ENCODE measurements around the gene MTERF2. TPM values are rescaled to one million over a fixed set of nuclear protein-coding genes. Genes with fewer than 3 reads are reported as not detected.

The MTERF2 gene
- polyA plus RNA-seq, 4 donors, result 4.9 to 20.8 (median 13.5) TPM

- Histone ChIP-seq H3K4me3 (ENCODE audit: low read depth in 1 of 3, low read length in 3 of 3) (peak within 1 kb of the TSS; percentile 63 to 98 (median 95)), H3K36me3 (ENCODE audit: control insufficient read depth in 3 of 3, insufficient read depth in 2 of 3, low read depth in 1 of 3, low read length in 3 of 3) (peaks cover 0 to 3% (median 0%) of the 10 kb centered on the region in 3 donors), H3K27ac (ENCODE audit: low read depth in 1 of 3, low read length in 2 of 3) (peak within 1 kb of the TSS; percentile 91 to 99 (median 98)), H3K27me3 (ENCODE audit: control insufficient read depth in 3 of 3, insufficient read depth in 3 of 3, low read length in 3 of 3) (no peaks in the 10 kb centered on the region), H3K4me1 (ENCODE audit: control insufficient read depth in 3 of 3, insufficient read depth in 2 of 3, low read depth in 1 of 3, low read length in 2 of 3) (peaks cover 0 to 7% (median 0%) of the 10 kb centered on the region in 3 donors), H3K9me3 (ENCODE audit: control insufficient read depth in 2 of 2, insufficient read depth in 1 of 2, low read depth in 1 of 2, low read length in 1 of 2) (no peaks in the 10 kb centered on the region)
- WGBS, 3 donors, result 0 to 1% (median 1%) methylated on average over 54 to 88 of the region's 88 CpGs
- DNase-seq, result peak; percentile 78 to 95
- no peak for FAIRE-seq
Measured at GRCh38 chr12:106955377-106956047, 31.4 kb downstream of the MTERF2 start, which contains the start of gene TMEM263. TSS of gene TMEM263 (plus strand) at chr12:106955907. CDS start at chr12:106967117, 11,210 bp downstream.

- Histone ChIP-seq H3K27ac (ENCODE audit: low read depth in 1 of 3, low read length in 2 of 3) (peak overlapping the region; percentile 69 to 99 (median 98)), H3K4me1 (ENCODE audit: control insufficient read depth in 3 of 3, insufficient read depth in 2 of 3, low read depth in 1 of 3, low read length in 2 of 3) (peaks cover 0 to 7% (median 0%) of the 10 kb centered on the region in 3 donors), H3K9me3 (ENCODE audit: control insufficient read depth in 2 of 2, insufficient read depth in 1 of 2, low read depth in 1 of 2, low read length in 1 of 2) (no peaks in the 10 kb centered on the region), H3K36me3 (ENCODE audit: control insufficient read depth in 3 of 3, insufficient read depth in 2 of 3, low read depth in 1 of 3, low read length in 3 of 3) (peaks cover 0 to 3% (median 0%) of the 10 kb centered on the region in 3 donors), H3K4me3 (ENCODE audit: low read depth in 1 of 3, low read length in 3 of 3) (peak overlapping the region; percentile 63 to 98 (median 95)), H3K27me3 (ENCODE audit: control insufficient read depth in 3 of 3, insufficient read depth in 3 of 3, low read length in 3 of 3) (no peaks in the 10 kb centered on the region)
- DNase-seq (peak; percentile 24 to 30), FAIRE-seq (no peak)
- 16 to 37% (median 27%) methylated on average over 36 of the region's 36 CpGs for WGBS, 3 donors
Measured at GRCh38 chr12:106954462-106955376, 32.2 kb downstream of the MTERF2 start.

- peaks cover 0 to 7% (median 0%) of the 10 kb centered on the region in 3 donors for H3K4me1 ChIP-seq (ENCODE audit: control insufficient read depth in 3 of 3, insufficient read depth in 2 of 3, low read depth in 1 of 3, low read length in 2 of 3)
- WGBS, 3 donors, result 43 to 73% (median 52%) methylated on average over 12 of the region's 12 CpGs
- no peaks in the 10 kb centered on the region for H3K36me3 ChIP-seq (ENCODE audit: control insufficient read depth in 3 of 3, insufficient read depth in 2 of 3, low read depth in 1 of 3, low read length in 3 of 3)
- DNase-seq, result peak in 1 of 2 donors; percentile 58
- H3K9me3 ChIP-seq (ENCODE audit: control insufficient read depth in 2 of 2, insufficient read depth in 1 of 2, low read depth in 1 of 2, low read length in 1 of 2), result peaks cover 0 to 5% of the 10 kb centered on the region in 2 donors
- no peaks in the 10 kb centered on the region for H3K27me3 ChIP-seq (ENCODE audit: control insufficient read depth in 3 of 3, insufficient read depth in 3 of 3, low read length in 3 of 3)
- no peak overlapping the region for H3K4me3 ChIP-seq (ENCODE audit: low read depth in 1 of 3, low read length in 3 of 3)
- peak overlapping the region in 1 of 3 donors; percentile 36 for H3K27ac ChIP-seq (ENCODE audit: low read depth in 1 of 3, low read length in 2 of 3)
- no peak for FAIRE-seq
Measured at GRCh38 chr12:106953352-106954250, 33.3 kb downstream of the MTERF2 start.

- Histone ChIP-seq H3K9me3 (ENCODE audit: control insufficient read depth in 2 of 2, insufficient read depth in 1 of 2, low read depth in 1 of 2, low read length in 1 of 2) (peaks cover 0 to 11% of the 10 kb centered on the region in 2 donors), H3K27ac (ENCODE audit: low read depth in 1 of 3, low read length in 2 of 3) (no peak overlapping the region), H3K27me3 (ENCODE audit: control insufficient read depth in 3 of 3, insufficient read depth in 3 of 3, low read length in 3 of 3) (no peaks in the 10 kb centered on the region), H3K4me1 (ENCODE audit: control insufficient read depth in 3 of 3, insufficient read depth in 2 of 3, low read depth in 1 of 3, low read length in 2 of 3) (peaks cover 0 to 3% (median 0%) of the 10 kb centered on the region in 3 donors), H3K4me3 (ENCODE audit: low read depth in 1 of 3, low read length in 3 of 3) (no peak overlapping the region), H3K36me3 (ENCODE audit: control insufficient read depth in 3 of 3, insufficient read depth in 2 of 3, low read depth in 1 of 3, low read length in 3 of 3) (no peaks in the 10 kb centered on the region)
- DNase-seq (no peak), FAIRE-seq (no peak)
- 94 to 95% (median 95%) methylated on average over 5 of the region's 5 CpGs for WGBS, 3 donors
Measured at GRCh38 chr12:106950591-106950990, 36.4 kb downstream of the MTERF2 start.

- H3K36me3 ChIP-seq (ENCODE audit: control insufficient read depth in 3 of 3, insufficient read depth in 2 of 3, low read depth in 1 of 3, low read length in 3 of 3), result no peaks in the 10 kb centered on the region
- no peak for DNase-seq
- H3K4me1 ChIP-seq (ENCODE audit: control insufficient read depth in 3 of 3, insufficient read depth in 2 of 3, low read depth in 1 of 3, low read length in 2 of 3), result no peaks in the 10 kb centered on the region
- no peak overlapping the region for H3K4me3 ChIP-seq (ENCODE audit: low read depth in 1 of 3, low read length in 3 of 3)
- H3K27ac ChIP-seq (ENCODE audit: low read depth in 1 of 3, low read length in 2 of 3), result no peak overlapping the region
- no peak for FAIRE-seq
- H3K27me3 ChIP-seq (ENCODE audit: control insufficient read depth in 3 of 3, insufficient read depth in 3 of 3, low read length in 3 of 3), result no peaks in the 10 kb centered on the region
- peaks cover 0 to 11% of the 10 kb centered on the region in 2 donors for H3K9me3 ChIP-seq (ENCODE audit: control insufficient read depth in 2 of 2, insufficient read depth in 1 of 2, low read depth in 1 of 2, low read length in 1 of 2)
Measured at GRCh38 chr12:106947461-106947860, 39.5 kb downstream of the MTERF2 start.

GRCh38 chr12:106945261-106945851 is 41.6 kb downstream of the MTERF2 start:
- H3K27ac ChIP-seq (ENCODE audit: low read depth in 1 of 3, low read length in 2 of 3), result no peak overlapping the region
- H3K36me3 ChIP-seq (ENCODE audit: control insufficient read depth in 3 of 3, insufficient read depth in 2 of 3, low read depth in 1 of 3, low read length in 3 of 3), result no peaks in the 10 kb centered on the region
- no peaks in the 10 kb centered on the region for H3K4me1 ChIP-seq (ENCODE audit: control insufficient read depth in 3 of 3, insufficient read depth in 2 of 3, low read depth in 1 of 3, low read length in 2 of 3)
- DNase-seq, result no peak
- H3K9me3 ChIP-seq (ENCODE audit: control insufficient read depth in 2 of 2, insufficient read depth in 1 of 2, low read depth in 1 of 2, low read length in 1 of 2), result peaks cover 0 to 11% of the 10 kb centered on the region in 2 donors
- FAIRE-seq, result peak; percentile 90
- WGBS, 3 donors, result 6 to 21% (median 18%) methylated on average over 1 of the region's 1 CpG
- H3K27me3 ChIP-seq (ENCODE audit: control insufficient read depth in 3 of 3, insufficient read depth in 3 of 3, low read length in 3 of 3), result no peaks in the 10 kb centered on the region
- no peak overlapping the region for H3K4me3 ChIP-seq (ENCODE audit: low read depth in 1 of 3, low read length in 3 of 3)

- FAIRE-seq, result no peak
- 73 to 97% (median 89%) methylated on average over 2 of the region's 2 CpGs for WGBS, 3 donors
Measured at GRCh38 chr12:106942775-106943174, 44.2 kb downstream of the MTERF2 start.

More at GRCh38 chr12:106942775-106943174, 44.2 kb downstream of the MTERF2 start:
- H3K27ac ChIP-seq (ENCODE audit: low read depth in 1 of 3, low read length in 2 of 3), result no peak overlapping the region
- no peaks in the 10 kb centered on the region for H3K4me1 ChIP-seq (ENCODE audit: control insufficient read depth in 3 of 3, insufficient read depth in 2 of 3, low read depth in 1 of 3, low read length in 2 of 3)
- DNase-seq, result no peak
- H3K4me3 ChIP-seq (ENCODE audit: low read depth in 1 of 3, low read length in 3 of 3), result no peak overlapping the region
- H3K36me3 ChIP-seq (ENCODE audit: control insufficient read depth in 3 of 3, insufficient read depth in 2 of 3, low read depth in 1 of 3, low read length in 3 of 3), result no peaks in the 10 kb centered on the region
- H3K9me3 ChIP-seq (ENCODE audit: control insufficient read depth in 2 of 2, insufficient read depth in 1 of 2, low read depth in 1 of 2, low read length in 1 of 2), result peaks cover 0 to 4% of the 10 kb centered on the region in 2 donors
- H3K27me3 ChIP-seq (ENCODE audit: control insufficient read depth in 3 of 3, insufficient read depth in 3 of 3, low read length in 3 of 3), result no peaks in the 10 kb centered on the region
